ENCODE results near the gene DTYMK. TPM values are rescaled to one million over a fixed set of nuclear protein-coding genes. Genes with fewer than 3 reads are reported as not detected.

Gene DTYMK
- total and polyA plus RNA-seq, 10 of the 15 experiments (the other 5 are each of a cell fraction or from before 2014, with no cell fraction given) = 7.0 to 220 (median 59.3) TPM

DNA sequence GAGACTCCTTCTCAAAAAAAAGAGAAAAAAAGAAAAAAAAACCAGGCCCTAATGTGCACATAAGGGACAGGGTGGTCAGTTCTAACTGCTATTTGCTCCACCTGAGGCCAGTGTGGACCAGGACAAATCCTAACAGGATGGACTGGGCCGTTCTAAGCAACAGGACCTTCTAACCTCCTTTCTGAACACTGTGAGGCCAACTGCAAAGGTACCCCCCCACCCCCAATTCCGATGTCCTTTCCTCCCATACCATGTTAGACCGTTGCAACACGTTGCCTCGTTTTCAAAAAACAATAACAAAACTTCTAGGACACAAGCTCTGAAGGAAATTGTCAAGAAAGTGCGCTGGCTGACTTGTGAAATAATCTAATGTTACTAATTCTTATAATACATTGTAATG lies 50.9 kb downstream of the DTYMK start (continued):
- TF ChIP-seq TCF3 (IDR thresholded peaks at IDR 0.05; ENCODE audit: borderline replicate concordance, insufficient read depth, low read depth, low read length) = no peak

DNA sequence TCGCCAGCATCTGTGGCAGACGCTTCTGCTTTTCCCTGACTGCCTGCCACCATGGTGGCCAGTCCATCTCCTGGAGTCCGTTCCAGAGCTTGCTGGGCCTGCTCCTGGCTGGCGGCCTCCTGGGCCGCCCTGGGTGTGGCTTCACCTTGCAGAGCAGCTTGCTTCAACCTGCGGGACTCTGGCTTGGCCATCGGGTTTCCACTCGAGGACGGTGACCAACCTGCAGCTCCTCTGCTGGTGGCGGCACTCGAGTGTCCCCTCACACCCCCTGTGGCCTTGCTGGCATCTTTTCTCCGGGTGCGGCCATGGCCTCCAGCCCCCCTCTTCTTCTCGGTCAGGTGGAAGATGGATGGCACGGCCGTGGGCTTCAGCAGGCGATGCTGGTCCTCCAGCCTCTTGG lies 53.1 kb downstream of the DTYMK start:
- TF ChIP-seq JUNB (IDR thresholded peaks at IDR 0.05) = no peak
- TF ChIP-seq SMAD1 (IDR thresholded peaks at IDR 0.05; ENCODE audit: low read depth, partially characterized antibody) = no peak
- no peak for TF ChIP-seq PML (IDR thresholded peaks at IDR 0.05; ENCODE audit: low read length)
- TF ChIP-seq MTA2 (IDR thresholded peaks at IDR 0.05; ENCODE audit: low read depth) = no peak
- TF ChIP-seq HDGF (IDR thresholded peaks at IDR 0.05) = no peak
- TF ChIP-seq SPI1 (IDR thresholded peaks at IDR 0.05; ENCODE audit: borderline replicate concordance, insufficient read depth, low read depth, low read length) = no peak
- no peak for TF ChIP-seq FOS (IDR thresholded peaks at IDR 0.05; ENCODE audit: borderline replicate concordance, extremely low read depth, insufficient read length)
- TF ChIP-seq CHD4 (IDR thresholded peaks at IDR 0.05) = no peak
- TF ChIP-seq JUND (IDR thresholded peaks at IDR 0.05; ENCODE audit: low read depth, low read length) = no peak
- no peak for TF ChIP-seq IKZF1 (conservative IDR thresholded peaks at IDR 0.05)
- TF ChIP-seq, protein P1, sequence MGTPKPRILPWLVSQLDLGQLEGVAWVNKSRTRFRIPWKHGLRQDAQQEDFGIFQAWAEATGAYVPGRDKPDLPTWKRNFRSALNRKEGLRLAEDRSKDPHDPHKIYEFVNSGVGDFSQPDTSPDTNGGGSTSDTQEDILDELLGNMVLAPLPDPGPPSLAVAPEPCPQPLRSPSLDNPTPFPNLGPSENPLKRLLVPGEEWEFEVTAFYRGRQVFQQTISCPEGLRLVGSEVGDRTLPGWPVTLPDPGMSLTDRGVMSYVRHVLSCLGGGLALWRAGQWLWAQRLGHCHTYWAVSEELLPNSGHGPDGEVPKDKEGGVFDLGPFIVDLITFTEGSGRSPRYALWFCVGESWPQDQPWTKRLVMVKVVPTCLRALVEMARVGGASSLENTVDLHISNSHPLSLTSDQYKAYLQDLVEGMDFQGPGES (IDR thresholded peaks at IDR 0.05) = no peak
- TF ChIP-seq, protein P2, sequence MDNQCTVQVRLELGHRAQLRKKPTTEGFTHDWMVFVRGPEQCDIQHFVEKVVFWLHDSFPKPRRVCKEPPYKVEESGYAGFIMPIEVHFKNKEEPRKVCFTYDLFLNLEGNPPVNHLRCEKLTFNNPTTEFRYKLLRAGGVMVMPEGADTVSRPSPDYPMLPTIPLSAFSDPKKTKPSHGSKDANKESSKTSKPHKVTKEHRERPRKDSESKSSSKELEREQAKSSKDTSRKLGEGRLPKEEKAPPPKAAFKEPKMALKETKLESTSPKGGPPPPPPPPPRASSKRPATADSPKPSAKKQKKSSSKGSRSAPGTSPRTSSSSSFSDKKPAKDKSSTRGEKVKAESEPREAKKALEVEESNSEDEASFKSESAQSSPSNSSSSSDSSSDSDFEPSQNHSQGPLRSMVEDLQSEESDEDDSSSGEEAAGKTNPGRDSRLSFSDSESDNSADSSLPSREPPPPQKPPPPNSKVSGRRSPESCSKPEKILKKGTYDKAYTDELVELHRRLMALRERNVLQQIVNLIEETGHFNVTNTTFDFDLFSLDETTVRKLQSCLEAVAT (IDR thresholded peaks at IDR 0.05) = no peak
- TF ChIP-seq SMARCA5 (IDR thresholded peaks at IDR 0.05) = no peak
- ChIA-PET POLR2A (no interaction called here), SMC1A (ENCODE audit: uncharacterized antibody, unreplicated experiment) (interaction anchor here (1.3 kb wide), 1 partner anchor 16 kb away, joined by 3 read pairs; no protein-coding TSS in a partner anchor), RAD21 (ENCODE audit: unreplicated experiment) (no interaction called here), CTCF (no interaction called here)
- TSS peak; percentile 28 for BruUV-seq (replicated peaks)
- Histone ChIP-seq H2AFZ (ENCODE audit: control insufficient read depth, low read depth, low read length) (no peak overlapping the region), H3K4me1 (ENCODE audit: control insufficient read depth, insufficient read depth, low read length) (peaks cover 7% of the 10 kb centered on the region; the same call in 1 of the 2 replicates), H3K27me3 (replicated peaks in 1 of 2; ENCODE audit: control insufficient read depth in 2 of 2, insufficient read depth in 2 of 2, low read length in 1 of 2) (no peaks in the 10 kb centered on the region), H3K4me2 (ENCODE audit: control insufficient read depth, insufficient read depth) (no peak overlapping the region), H3K36me3 (ENCODE audit: control insufficient read depth in 2 of 2, insufficient read depth in 2 of 2, low read length in 1 of 2) (peaks cover 12 to 22% of the 10 kb centered on the region in 2 experiments; a peak in 3 of 4 replicates), H3K9ac (ENCODE audit: control insufficient read depth, insufficient read depth, low read length) (no peak overlapping the region), H3K27ac (ENCODE audit: control insufficient read depth, insufficient read depth) (no peak overlapping the region), H3K79me2 (ENCODE audit: control insufficient read depth, insufficient read depth, low read length) (peaks cover 45% of the 10 kb centered on the region), H4K20me1 (ENCODE audit: control insufficient read depth, insufficient read depth) (0 out of 2 replicates have a peak, but pooled peaks cover 2% of the 10 kb centered on the region), H3K9me3 (replicated peaks; ENCODE audit: control insufficient read depth, insufficient read depth, low read length) (no peaks in the 10 kb centered on the region), H3K4me3 (no peak overlapping the region)
- in situ Hi-C loops (cut with MboI) (no loop called here), intact Hi-C loops (cut with micrococcal nuclease; ENCODE audit: unreplicated experiment) (no loop called here)
- 97% methylated on average over 17 of the region's 17 CpGs for whole genome bisulfite sequencing (ENCODE audit: insufficient coverage, insufficient replicate concordance, low lambda C conversion rate, missing lambda C conversion rate)
- no peak for DNase-seq (ENCODE audit: low read depth, low spot score)
- no peak for FAIRE-seq
- ATAC-seq = no peak

Measured in GM12878 (cell line).